ENCODE results near the gene A3GALT2.

Gene A3GALT2

DNA sequence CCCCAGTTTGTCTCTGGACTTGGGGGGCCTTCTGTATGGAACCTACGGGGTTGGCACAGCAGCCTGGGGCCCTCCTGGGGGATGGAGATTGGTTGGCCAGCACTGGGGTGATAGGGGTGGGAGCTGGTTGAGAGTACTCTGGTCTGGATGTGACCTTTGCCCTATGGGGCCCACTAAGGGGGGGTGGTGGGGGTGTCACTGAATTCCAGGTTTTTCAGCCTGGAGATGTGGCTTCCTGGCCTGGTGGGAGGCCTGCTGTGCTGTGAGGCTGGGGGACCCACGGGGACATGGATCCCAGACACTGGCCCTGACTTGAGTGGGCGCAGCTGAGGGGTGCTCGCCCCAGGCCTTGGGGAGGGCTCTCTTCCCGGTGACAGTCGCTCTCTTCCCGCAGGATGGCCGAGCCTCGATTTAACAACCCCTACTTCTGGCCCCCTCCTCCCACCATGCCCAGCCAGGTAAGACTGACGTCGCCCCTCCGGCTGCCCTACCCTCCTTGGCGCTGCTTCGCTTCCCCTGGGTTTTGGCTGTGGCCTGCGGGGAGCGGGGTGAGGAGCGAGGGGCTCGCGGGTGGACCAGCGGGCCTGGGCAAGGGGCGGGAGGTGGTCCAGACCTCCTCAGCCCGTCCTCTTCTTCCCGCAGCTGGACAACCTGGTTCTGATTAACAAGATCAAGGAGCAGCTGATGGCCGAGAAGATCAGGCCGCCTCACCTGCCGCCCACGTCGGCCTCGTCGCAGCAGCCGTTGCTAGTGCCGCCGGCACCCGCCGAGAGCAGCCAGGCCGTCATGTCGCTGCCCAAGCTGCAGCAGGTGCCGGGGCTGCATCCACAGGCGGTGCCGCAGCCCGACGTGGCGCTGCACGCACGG is 45.0 kb downstream of the A3GALT2 start:
- no peak for TF ChIP-seq POLR2A (IDR thresholded peaks at IDR 0.05; ENCODE audit: extremely low read depth, insufficient read length)
- TF ChIP-seq, protein P1, sequence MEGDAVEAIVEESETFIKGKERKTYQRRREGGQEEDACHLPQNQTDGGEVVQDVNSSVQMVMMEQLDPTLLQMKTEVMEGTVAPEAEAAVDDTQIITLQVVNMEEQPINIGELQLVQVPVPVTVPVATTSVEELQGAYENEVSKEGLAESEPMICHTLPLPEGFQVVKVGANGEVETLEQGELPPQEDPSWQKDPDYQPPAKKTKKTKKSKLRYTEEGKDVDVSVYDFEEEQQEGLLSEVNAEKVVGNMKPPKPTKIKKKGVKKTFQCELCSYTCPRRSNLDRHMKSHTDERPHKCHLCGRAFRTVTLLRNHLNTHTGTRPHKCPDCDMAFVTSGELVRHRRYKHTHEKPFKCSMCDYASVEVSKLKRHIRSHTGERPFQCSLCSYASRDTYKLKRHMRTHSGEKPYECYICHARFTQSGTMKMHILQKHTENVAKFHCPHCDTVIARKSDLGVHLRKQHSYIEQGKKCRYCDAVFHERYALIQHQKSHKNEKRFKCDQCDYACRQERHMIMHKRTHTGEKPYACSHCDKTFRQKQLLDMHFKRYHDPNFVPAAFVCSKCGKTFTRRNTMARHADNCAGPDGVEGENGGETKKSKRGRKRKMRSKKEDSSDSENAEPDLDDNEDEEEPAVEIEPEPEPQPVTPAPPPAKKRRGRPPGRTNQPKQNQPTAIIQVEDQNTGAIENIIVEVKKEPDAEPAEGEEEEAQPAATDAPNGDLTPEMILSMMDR (IDR thresholded peaks at IDR 0.05; ENCODE audit: low read depth, low read length): no peak
- TF ChIP-seq, protein P2, sequence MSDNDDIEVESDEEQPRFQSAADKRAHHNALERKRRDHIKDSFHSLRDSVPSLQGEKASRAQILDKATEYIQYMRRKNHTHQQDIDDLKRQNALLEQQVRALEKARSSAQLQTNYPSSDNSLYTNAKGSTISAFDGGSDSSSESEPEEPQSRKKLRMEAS (IDR thresholded peaks at IDR 0.05; ENCODE audit: low read depth, low read length): no peak
- no peak for TF ChIP-seq MYC (IDR thresholded peaks at IDR 0.05; ENCODE audit: low read depth, low read length)
- H3K4me3 ChIP-seq (ENCODE audit: low read depth, low read length): no peak overlapping the region
- DNase-seq (ENCODE audit: low read depth): no peak

DNA sequence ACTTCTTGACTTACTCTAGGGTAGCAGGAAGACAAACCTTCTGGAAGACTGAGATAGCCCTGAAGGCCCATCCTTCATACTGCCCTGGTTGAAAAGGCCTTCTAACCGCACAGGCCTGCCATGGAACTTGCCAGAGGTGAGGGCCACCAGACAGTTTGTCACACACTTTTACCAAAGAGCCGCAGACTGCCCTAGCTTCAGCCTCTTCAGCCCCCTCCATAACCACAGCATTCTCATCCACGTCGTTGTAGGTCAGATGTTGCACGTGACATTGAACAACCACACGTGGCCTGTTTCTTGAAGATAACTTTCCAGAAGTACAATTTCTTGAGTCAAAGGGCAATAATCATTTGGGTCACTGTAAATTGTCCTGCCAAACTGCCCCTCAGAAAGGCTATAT is 45.7 kb downstream of the A3GALT2 start:
- no peak for DNase-seq (ENCODE audit: low read depth)
- H3K4me3 ChIP-seq (ENCODE audit: low read depth, low read length): no peak overlapping the region
- TF ChIP-seq POLR2A (IDR thresholded peaks at IDR 0.05; ENCODE audit: extremely low read depth, insufficient read length): no peak

DNA sequence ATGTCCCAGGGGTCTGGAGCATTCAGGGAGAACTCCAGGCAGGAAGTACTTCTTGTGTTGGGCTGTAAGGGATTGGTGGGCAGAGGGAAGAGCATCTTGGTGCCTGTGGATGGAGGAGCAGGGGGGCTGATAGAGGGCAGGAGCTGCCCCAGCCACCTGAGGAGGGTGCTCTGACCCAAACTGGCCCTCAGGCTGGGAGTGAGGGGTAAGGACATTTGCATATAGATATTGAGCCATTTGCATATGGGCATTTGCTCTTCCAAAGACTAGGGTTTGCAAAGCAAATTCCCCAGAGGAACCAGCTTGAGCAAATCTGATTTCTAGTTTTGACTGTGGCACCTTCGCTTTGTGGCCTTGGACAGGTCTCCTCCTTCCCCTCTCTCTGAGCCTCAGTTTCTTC is 46.5 kb downstream of the A3GALT2 start:
- DNase-seq (ENCODE audit: low read depth): no peak
- H3K4me3 ChIP-seq (ENCODE audit: low read depth, low read length): no peak overlapping the region
- TF ChIP-seq, protein P1 (IDR thresholded peaks at IDR 0.05; ENCODE audit: low read depth, low read length): no peak
- TF ChIP-seq MYC (IDR thresholded peaks at IDR 0.05; ENCODE audit: low read depth, low read length) (no peak), POLR2A (IDR thresholded peaks at IDR 0.05; ENCODE audit: extremely low read depth, insufficient read length) (no peak)
- TF ChIP-seq, protein P2 (IDR thresholded peaks at IDR 0.05; ENCODE audit: low read depth, low read length): no peak

DNA sequence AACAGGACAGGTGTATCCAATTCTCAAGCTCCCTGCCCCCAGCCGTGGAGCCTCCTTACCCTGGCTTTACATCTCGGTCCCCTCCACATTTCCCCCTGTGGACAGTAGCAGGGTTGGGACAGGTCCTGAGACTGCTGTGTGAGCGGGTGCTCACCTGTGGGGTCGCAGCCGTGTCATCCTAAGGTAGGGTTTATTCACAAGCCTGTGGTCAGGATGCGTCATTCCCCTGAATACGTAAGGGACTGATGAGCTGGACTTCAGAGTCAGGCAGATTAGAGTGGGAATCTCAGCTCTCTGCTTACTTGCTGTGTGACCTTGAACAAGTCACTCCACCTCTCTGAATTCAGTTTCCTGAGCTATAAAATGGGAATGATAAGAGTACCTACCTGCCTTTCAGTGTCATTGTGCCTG is 46.9 kb downstream of the A3GALT2 start:
- H3K4me3 ChIP-seq (ENCODE audit: low read depth, low read length): no peak overlapping the region
- TF ChIP-seq POLR2A (IDR thresholded peaks at IDR 0.05; ENCODE audit: extremely low read depth, insufficient read length) (no peak), MYC (IDR thresholded peaks at IDR 0.05; ENCODE audit: low read depth, low read length) (no peak)
- TF ChIP-seq, protein P2 (IDR thresholded peaks at IDR 0.05; ENCODE audit: low read depth, low read length): no peak
- TF ChIP-seq, protein P1 (IDR thresholded peaks at IDR 0.05; ENCODE audit: low read depth, low read length): no peak
- DNase-seq (ENCODE audit: low read depth): no peak

DNA sequence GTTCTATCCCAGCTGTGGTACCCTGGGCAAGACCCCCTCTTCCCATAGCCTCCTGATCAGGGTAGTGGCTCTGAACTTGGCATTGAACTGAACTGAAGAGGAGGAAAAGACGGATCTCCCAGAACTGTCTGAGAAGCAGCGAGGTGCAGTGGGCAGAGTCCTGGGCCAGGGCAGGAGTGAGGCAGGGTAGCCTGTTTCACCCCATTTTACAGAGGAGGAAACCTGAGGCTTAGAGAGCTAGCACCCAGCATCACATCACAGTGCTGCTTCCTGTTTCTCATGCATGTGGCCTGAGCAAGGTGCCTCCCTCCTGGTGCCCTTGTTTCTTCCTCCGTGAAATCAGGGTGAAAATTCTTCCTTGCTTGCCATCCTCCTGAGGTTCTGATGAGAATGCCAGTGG is 47.5 kb downstream of the A3GALT2 start:
- no peak for DNase-seq (ENCODE audit: low read depth)
- H3K4me3 ChIP-seq (ENCODE audit: low read depth, low read length): no peak overlapping the region
- TF ChIP-seq MYC (IDR thresholded peaks at IDR 0.05; ENCODE audit: low read depth, low read length): no peak
- TF ChIP-seq, protein P2 (IDR thresholded peaks at IDR 0.05; ENCODE audit: low read depth, low read length): no peak
- TF ChIP-seq POLR2A (IDR thresholded peaks at IDR 0.05; ENCODE audit: extremely low read depth, insufficient read length): no peak
- TF ChIP-seq, protein P1 (IDR thresholded peaks at IDR 0.05; ENCODE audit: low read depth, low read length): no peak

DNA sequence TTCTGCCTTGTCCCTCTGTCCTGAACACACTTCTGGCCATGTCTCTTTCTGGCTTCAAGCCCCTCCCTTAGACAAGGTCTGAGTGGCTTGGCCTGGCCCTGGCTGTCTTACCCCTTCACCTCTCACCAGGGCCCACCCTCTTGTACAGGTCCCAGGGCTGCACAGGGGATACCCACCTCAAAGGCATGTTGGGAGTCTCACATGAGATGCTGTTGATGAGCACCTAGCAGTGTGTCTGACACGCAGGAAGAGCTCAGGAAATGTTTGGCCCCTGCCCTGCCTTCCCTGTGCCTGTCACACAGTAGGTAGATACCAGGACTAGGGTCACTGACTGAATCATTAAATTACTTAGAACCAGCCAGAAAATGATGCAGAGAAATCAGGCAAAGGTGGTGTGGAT is 48.0 kb downstream of the A3GALT2 start:
- TF ChIP-seq, protein P1 (IDR thresholded peaks at IDR 0.05; ENCODE audit: low read depth, low read length): no peak
- TF ChIP-seq, protein P2 (IDR thresholded peaks at IDR 0.05; ENCODE audit: low read depth, low read length): no peak
- TF ChIP-seq POLR2A (IDR thresholded peaks at IDR 0.05; ENCODE audit: extremely low read depth, insufficient read length) (no peak), MYC (IDR thresholded peaks at IDR 0.05; ENCODE audit: low read depth, low read length) (no peak)
- no peak for DNase-seq (ENCODE audit: low read depth)
- H3K4me3 ChIP-seq (ENCODE audit: low read depth, low read length): no peak overlapping the region

Measured in NB4 (cell line).